Measurements from ENCODE around the gene C1QTNF1. TPM values are rescaled to one million over a fixed set of nuclear protein-coding genes. Genes with fewer than 3 reads are reported as not detected.
A peak's percentile ranks its signal among the peaks of the same experiment; 100 is the strongest.
"Not testable (repeated sequence)": the region's sequence is repeated elsewhere in the genome, so short reads cannot be mapped to it uniquely, and the experiment has no call there.

C1QTNF1 gene
- total RNA-seq, 2 donors from 2014 or later, result not detected

- not testable (repeated sequence) for H3K9me3 Mint-ChIP-seq; H3K27ac Mint-ChIP-seq; H3K4me1 Mint-ChIP-seq; H3K36me3 Mint-ChIP-seq (ENCODE audit: low read depth); ATAC-seq (replicated peaks); H3K27me3 Mint-ChIP-seq
- peak overlapping the region; percentile 85 for H3K4me3 Mint-ChIP-seq
These were observed 50.2 kb downstream of the C1QTNF1 start for GRCh38 chr17:79074121-79074648.

- peak; percentile 99 for ATAC-seq (replicated peaks)
- Mint-ChIP-seq H3K27me3 (no peaks in the 10 kb centered on the region), H3K9me3 (no peaks in the 10 kb centered on the region), H3K27ac (peak within 1 kb of the TSS; percentile 86), H3K4me1 (peaks cover 7% of the 10 kb centered on the region), H3K36me3 (ENCODE audit: low read depth) (peaks cover 11% of the 10 kb centered on the region), H3K4me3 (peak within 1 kb of the TSS; percentile 85)
These were observed 50.9 kb downstream of the C1QTNF1 start, which contains the start of gene ENGASE for GRCh38 chr17:79074649-79075445. ENGASE (plus strand) TSS chr17:79074824; CDS start chr17:79074945, 121 bp downstream.

DNA sequence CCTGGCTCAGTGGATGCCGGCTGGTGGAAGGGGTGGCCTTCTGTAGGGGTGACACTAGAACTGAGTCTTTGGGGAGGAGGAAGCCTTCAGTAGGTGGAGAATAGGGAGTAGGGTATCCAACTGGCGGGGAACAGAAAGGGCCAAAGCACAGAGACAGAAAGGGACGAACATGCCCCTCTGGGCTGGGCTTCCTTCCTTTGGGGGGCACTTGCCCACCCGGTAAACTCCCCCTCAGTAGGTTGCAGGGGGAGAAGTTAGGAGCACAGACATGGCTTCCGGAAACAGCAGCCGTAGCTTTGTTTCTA lies 51.4 kb downstream of the C1QTNF1 start:
- peak overlapping the region; percentile 86 for H3K27ac Mint-ChIP-seq
- H3K4me1 Mint-ChIP-seq, result peaks cover 7% of the 10 kb centered on the region
- no peaks in the 10 kb centered on the region for H3K9me3 Mint-ChIP-seq
- no peaks in the 10 kb centered on the region for H3K27me3 Mint-ChIP-seq
- ATAC-seq (replicated peaks), result peak; percentile 17
- H3K36me3 Mint-ChIP-seq (ENCODE audit: low read depth), result peaks cover 17% of the 10 kb centered on the region
- peak overlapping the region; percentile 85 for H3K4me3 Mint-ChIP-seq

GRCh38 chr17:79075861-79076406 lies 52.0 kb downstream of the C1QTNF1 start:
- Mint-ChIP-seq H3K27me3 (no peaks in the 10 kb centered on the region), H3K27ac (peak overlapping the region; percentile 86), H3K36me3 (ENCODE audit: low read depth) (peaks cover 22% of the 10 kb centered on the region), H3K4me1 (peaks cover 7% of the 10 kb centered on the region), H3K4me3 (peak overlapping the region; percentile 85), H3K9me3 (no peaks in the 10 kb centered on the region)
- no peak for ATAC-seq (replicated peaks)

DNA sequence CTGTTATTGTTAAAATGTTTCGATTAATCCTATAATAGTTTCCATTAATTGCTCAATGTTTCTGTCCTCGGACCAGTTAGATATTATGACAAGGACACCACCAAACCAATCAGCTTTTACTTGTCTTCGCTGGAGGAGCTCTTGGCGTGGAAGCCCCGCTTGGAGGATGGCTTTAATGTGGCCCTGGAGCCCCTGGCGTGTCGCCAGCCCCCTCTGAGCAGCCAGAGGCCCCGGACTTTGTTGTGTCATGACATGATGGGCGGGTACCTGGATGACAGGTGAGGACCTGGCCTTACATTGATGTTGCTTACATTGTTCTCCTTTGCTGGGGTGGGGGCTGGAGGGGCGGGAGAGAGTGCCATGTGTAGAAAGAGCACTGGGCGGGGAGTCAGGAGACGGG lies 53.6 kb downstream of the C1QTNF1 start:
- Mint-ChIP-seq H3K4me3 (no peak overlapping the region), H3K27ac (no peak overlapping the region), H3K4me1 (peaks cover 7% of the 10 kb centered on the region), H3K9me3 (no peaks in the 10 kb centered on the region), H3K36me3 (ENCODE audit: low read depth) (peaks cover 33% of the 10 kb centered on the region), H3K27me3 (no peaks in the 10 kb centered on the region)
- no peak for ATAC-seq (replicated peaks)

DNA sequence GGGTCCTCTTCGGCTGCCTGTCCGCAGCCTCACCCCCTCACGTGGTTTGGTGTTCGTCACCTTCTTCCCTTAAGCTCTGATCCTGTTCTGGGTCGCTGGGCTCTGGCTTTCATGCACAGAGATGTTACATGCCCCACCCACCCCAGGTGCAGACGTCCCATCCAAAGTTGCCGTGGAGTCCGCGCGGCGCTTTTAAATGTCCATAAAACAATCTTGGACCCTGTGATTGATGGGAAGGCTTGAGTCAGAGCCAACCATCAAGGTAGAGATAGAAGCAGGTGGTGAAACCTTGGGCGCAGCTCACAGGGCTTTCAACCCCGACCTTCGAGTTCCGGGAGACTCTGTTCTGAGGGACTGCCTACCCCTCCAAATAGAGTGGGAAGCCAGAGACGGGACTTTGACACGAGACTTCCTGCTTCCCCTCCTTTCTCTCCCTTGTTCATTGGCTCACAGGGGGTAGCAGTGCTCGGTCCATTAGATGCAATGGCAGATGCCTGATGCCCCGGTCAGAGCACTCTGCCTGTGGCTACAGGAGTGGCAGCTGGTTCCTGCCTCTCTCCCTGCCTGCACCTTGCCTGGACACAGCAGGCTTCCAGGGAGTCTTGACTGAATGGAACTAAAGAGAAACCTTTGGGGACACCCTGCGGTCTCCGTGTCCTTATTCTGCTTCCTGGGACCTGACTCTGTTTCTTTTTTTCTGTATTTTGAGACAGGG lies 54.7 kb downstream of the C1QTNF1 start:
- Mint-ChIP-seq H3K36me3 (ENCODE audit: low read depth) (peaks cover 33% of the 10 kb centered on the region), H3K4me3 (no peak overlapping the region), H3K27ac (no peak overlapping the region), H3K27me3 (no peaks in the 10 kb centered on the region), H3K9me3 (no peaks in the 10 kb centered on the region), H3K4me1 (peaks cover 7% of the 10 kb centered on the region)
- no peak for ATAC-seq (replicated peaks)

DNA sequence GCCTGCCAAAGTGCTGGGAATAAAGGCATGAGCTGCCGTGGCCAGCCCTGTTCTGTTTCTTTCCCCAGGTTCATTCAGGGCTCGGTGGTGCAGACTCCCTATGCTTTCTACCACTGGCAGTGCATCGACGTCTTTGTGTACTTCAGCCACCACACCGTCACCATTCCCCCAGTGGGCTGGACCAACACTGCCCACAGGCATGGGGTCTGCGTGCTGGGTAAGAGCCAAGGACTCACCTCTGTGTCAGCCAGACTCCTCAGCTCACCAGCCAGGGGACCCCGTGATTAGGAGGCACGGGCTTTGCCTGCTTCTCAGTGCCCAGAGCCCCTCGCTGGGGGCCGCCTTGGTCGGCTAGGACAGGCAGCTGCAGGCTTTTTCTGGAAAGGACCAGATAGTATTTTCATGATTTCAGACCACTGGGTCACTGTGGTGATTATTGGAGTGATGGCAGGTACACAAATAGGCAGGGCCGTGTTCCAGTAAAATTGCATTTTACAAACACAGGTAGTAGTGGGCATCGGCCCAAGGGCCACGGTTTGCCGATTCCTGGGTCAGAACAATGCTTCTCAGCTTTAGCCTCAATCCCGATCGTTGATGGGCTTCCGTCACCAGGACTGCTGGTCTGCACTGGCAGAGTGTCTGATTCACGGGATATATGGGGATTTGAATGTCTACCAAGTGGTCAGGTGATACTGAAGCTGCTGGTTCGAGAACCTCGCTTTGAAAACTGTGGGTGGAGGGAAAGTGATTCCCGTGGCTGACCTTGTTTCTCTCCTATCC lies 55.6 kb downstream of the C1QTNF1 start:
- H3K9me3 Mint-ChIP-seq, result no peaks in the 10 kb centered on the region
- no peak overlapping the region for H3K27ac Mint-ChIP-seq

GRCh38 chr17:79080349-79080748 lies 56.4 kb downstream of the C1QTNF1 start:
- H3K27me3 Mint-ChIP-seq, result no peaks in the 10 kb centered on the region
- no peak for ATAC-seq (replicated peaks)
- no peak overlapping the region for H3K4me3 Mint-ChIP-seq
- H3K36me3 Mint-ChIP-seq (ENCODE audit: low read depth), result peaks cover 33% of the 10 kb centered on the region
- H3K9me3 Mint-ChIP-seq, result no peaks in the 10 kb centered on the region
- peaks cover 6% of the 10 kb centered on the region for H3K4me1 Mint-ChIP-seq
- H3K27ac Mint-ChIP-seq, result peak overlapping the region; percentile 28

More for the DNA sequence above, 55.6 kb downstream of the C1QTNF1 start:
- no peaks in the 10 kb centered on the region for H3K27me3 Mint-ChIP-seq
- H3K36me3 Mint-ChIP-seq (ENCODE audit: low read depth), result peaks cover 33% of the 10 kb centered on the region
- ATAC-seq (replicated peaks), result no peak
- H3K4me3 Mint-ChIP-seq, result no peak overlapping the region
- peaks cover 7% of the 10 kb centered on the region for H3K4me1 Mint-ChIP-seq

DNA sequence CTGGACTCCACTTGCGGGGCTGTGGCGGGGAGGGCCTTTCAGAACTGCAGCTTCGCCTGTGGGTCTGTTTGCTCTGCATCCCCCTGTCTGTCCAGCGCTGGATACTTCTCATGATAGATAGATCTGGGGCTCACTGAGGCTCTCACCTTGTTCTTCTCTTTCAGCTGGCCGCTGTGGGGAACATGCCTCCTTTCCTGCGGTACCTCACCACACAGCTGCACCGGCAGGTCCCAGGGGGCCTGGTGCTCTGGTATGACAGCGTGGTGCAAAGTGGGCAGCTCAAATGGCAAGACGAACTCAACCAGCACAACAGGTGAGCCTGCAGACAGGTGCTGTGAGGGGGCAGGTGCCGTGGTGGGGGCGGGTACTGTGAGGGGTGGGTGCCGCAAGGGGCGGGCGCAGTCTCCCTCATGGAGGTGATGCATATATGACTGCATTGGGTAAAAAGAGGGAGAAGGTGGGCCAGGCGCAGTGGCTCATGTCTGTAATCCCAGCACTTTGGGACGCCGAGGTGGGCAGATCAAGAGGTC lies 56.9 kb downstream of the C1QTNF1 start:
- no peak for ATAC-seq (replicated peaks)
- Mint-ChIP-seq H3K4me3 (no peak overlapping the region), H3K36me3 (ENCODE audit: low read depth) (peaks cover 34% of the 10 kb centered on the region), H3K27me3 (no peaks in the 10 kb centered on the region), H3K9me3 (no peaks in the 10 kb centered on the region), H3K27ac (peak overlapping the region; percentile 28), H3K4me1 (peaks cover 1% of the 10 kb centered on the region)

- Mint-ChIP-seq H3K27me3 (no peaks in the 10 kb centered on the region), H3K9me3 (no peaks in the 10 kb centered on the region), H3K4me1 (no peaks in the 10 kb centered on the region), H3K4me3 (no peak overlapping the region), H3K36me3 (ENCODE audit: low read depth) (peaks cover 43% of the 10 kb centered on the region), H3K27ac (no peak overlapping the region)
- ATAC-seq (replicated peaks), result no peak
These were observed 57.8 kb downstream of the C1QTNF1 start for GRCh38 chr17:79081571-79082276.

GRCh38 chr17:79082311-79083190 lies 58.6 kb downstream of the C1QTNF1 start:
- Mint-ChIP-seq H3K4me3 (no peak overlapping the region), H3K9me3 (no peaks in the 10 kb centered on the region), H3K4me1 (no peaks in the 10 kb centered on the region), H3K36me3 (ENCODE audit: low read depth) (peaks cover 47% of the 10 kb centered on the region), H3K27ac (no peak overlapping the region), H3K27me3 (no peaks in the 10 kb centered on the region)
- peak; percentile 59 for ATAC-seq (replicated peaks)

DNA sequence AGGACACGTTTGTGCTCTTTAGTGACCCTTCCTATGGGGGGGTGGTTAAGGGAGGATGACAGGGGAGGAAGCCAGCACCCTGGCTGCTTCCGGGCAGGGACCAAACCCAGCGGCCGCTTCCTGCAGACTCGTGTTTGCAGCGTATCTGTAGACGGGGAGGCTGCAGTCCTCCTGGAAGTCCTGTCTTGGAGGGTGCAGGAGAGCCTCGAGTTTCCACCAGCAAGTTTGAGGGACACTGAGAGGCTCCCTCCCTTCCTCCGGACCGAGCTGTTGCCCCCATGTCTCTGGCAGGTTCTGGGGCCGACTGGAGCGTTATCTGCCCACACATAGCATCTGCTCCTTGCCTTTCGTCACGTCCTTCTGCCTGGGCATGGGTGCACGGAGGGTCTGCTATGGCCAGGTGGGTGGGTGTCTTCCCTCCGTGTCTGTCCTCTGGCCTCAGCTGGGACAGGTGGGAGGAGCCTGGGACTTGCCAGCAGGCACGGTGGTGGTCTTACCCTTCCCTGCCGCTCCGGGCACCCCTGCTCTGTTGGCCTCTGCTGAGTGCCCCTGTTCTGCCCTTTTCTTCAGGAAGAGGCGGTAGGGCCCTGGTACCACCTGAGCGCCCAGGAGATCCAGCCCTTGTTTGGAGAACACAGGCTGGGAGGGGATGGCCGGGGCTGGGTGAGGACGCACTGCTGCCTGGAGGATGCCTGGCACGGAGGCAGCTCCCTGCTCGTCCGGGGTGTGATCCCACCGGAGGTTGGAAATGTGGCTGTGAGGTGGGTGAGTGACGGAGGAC lies 59.4 kb downstream of the C1QTNF1 start:
- Mint-ChIP-seq H3K36me3 (ENCODE audit: low read depth) (peaks cover 47% of the 10 kb centered on the region), H3K27ac (no peak overlapping the region), H3K9me3 (no peaks in the 10 kb centered on the region), H3K4me3 (no peak overlapping the region), H3K27me3 (no peaks in the 10 kb centered on the region), H3K4me1 (no peaks in the 10 kb centered on the region)
- no peak for ATAC-seq (replicated peaks)

Measured in activated T-helper 17 cell treated with anti-CD3 and anti-CD28 coated beads, Interleukin-2, amount 50 U/mL, for 72 hours (primary cell).